Stimulated activated CD4-positive, alpha-beta T cell treated with anti-CD3 and anti-CD28 coated beads, Interleukin-4, amount 100 ng/mL, for 24 hours (primary cell): Measurements from ENCODE around the gene VASP.
A peak's percentile ranks its signal among the peaks of the same experiment; 100 is the strongest.

ENCODE experiments used
- DNase-seq: peaks from one replicate; pipeline ENCODE4 v3.0.0-alpha.2; 2020

The VASP gene

GRCh38 chr19:45515807-45516401, 8.6 kb downstream of the VASP start:
- DNase-seq: no peak

- no peak for DNase-seq
Measured at GRCh38 chr19:45517238-45517637, 10.0 kb downstream of the VASP start.

- no peak for DNase-seq
Measured at GRCh38 chr19:45517641-45518468, 10.6 kb downstream of the VASP start.

- DNase-seq: no peak
Measured at GRCh38 chr19:45518469-45518826, 11.2 kb downstream of the VASP start.

GRCh38 chr19:45522010-45522941, 15.0 kb downstream of the VASP start:
- no peak for DNase-seq

GRCh38 chr19:45523642-45524256, 16.5 kb downstream of the VASP start:
- peak; percentile 78 for DNase-seq

GRCh38 chr19:45524575-45525129, 17.4 kb downstream of the VASP start:
- DNase-seq: no peak

- DNase-seq: no peak
Measured at GRCh38 chr19:45526143-45526542, 18.9 kb downstream of the VASP start.

- DNase-seq: no peak
Measured at GRCh38 chr19:45526971-45527370, 19.7 kb downstream of the VASP start.

- DNase-seq: no peak
Measured at GRCh38 chr19:45527731-45528130, 20.5 kb downstream of the VASP start.

GRCh38 chr19:45528149-45528743, 21.0 kb downstream of the VASP start:
- no peak for DNase-seq

- peak; percentile 11 for DNase-seq
Measured at GRCh38 chr19:45528744-45529419, 21.6 kb downstream of the VASP start.

- no peak for DNase-seq
Measured at GRCh38 chr19:45529420-45529785, 22.1 kb downstream of the VASP start.

GRCh38 chr19:45531349-45531748, 24.1 kb downstream of the VASP start:
- no peak for DNase-seq

GRCh38 chr19:45539459-45539858, 32.2 kb downstream of the VASP start:
- DNase-seq: no peak

- DNase-seq: no peak
Measured at GRCh38 chr19:45542234-45542668, 35.0 kb downstream of the VASP start.

- no peak for DNase-seq
Measured at GRCh38 chr19:45547211-45547770, 40.0 kb downstream of the VASP start.

GRCh38 chr19:45547965-45548609, 40.8 kb downstream of the VASP start:
- no peak for DNase-seq

- no peak for DNase-seq
Measured at GRCh38 chr19:45553464-45553863, 46.2 kb downstream of the VASP start.

- no peak for DNase-seq
Measured at GRCh38 chr19:45554481-45554880, 47.2 kb downstream of the VASP start.

- no peak for DNase-seq
Measured at GRCh38 chr19:45556835-45557234, 49.6 kb downstream of the VASP start.
